Stimulated activated CD4-positive, alpha-beta T cell treated with anti-CD3 and anti-CD28 coated beads, Interleukin-1b, Interleukin-23, amount 100 ng/mL, for 48 hours (primary cell): ENCODE results near the gene TMEM182.

Source experiments
- DNase-seq: peaks from one replicate; pipeline ENCODE4 v3.0.0-alpha.2; 2020

TMEM182 gene

GRCh38 chr2:102768253-102768652 is 6.4 kb downstream of the TMEM182 start:
- no peak for DNase-seq

- no peak for DNase-seq
Observed at GRCh38 chr2:102768892-102769291, 7.1 kb downstream of the TMEM182 start.

GRCh38 chr2:102770506-102770905 is 8.7 kb downstream of the TMEM182 start:
- DNase-seq, result no peak

GRCh38 chr2:102771114-102771513 is 9.3 kb downstream of the TMEM182 start:
- no peak for DNase-seq

GRCh38 chr2:102772659-102773058 is 10.8 kb downstream of the TMEM182 start:
- no peak for DNase-seq

- no peak for DNase-seq
Observed at GRCh38 chr2:102773149-102773705, 11.4 kb downstream of the TMEM182 start.

GRCh38 chr2:102778260-102778659 is 16.4 kb downstream of the TMEM182 start:
- DNase-seq, result no peak

- DNase-seq, result no peak
Observed at GRCh38 chr2:102780467-102780866, 18.6 kb downstream of the TMEM182 start.

GRCh38 chr2:102782187-102782586 is 20.4 kb downstream of the TMEM182 start:
- DNase-seq, result no peak

GRCh38 chr2:102782933-102783332 is 21.1 kb downstream of the TMEM182 start:
- no peak for DNase-seq

GRCh38 chr2:102783506-102784183 is 21.8 kb downstream of the TMEM182 start:
- no peak for DNase-seq

GRCh38 chr2:102784940-102785339 is 23.1 kb downstream of the TMEM182 start:
- no peak for DNase-seq

GRCh38 chr2:102788216-102788884 is 26.5 kb downstream of the TMEM182 start:
- DNase-seq, result no peak

- no peak for DNase-seq
Observed at GRCh38 chr2:102788885-102789260, 27.0 kb downstream of the TMEM182 start.

- DNase-seq, result no peak
Observed at GRCh38 chr2:102789349-102790090, 27.7 kb downstream of the TMEM182 start.

- DNase-seq, result no peak
Observed at GRCh38 chr2:102790091-102790455, 28.2 kb downstream of the TMEM182 start.

- no peak for DNase-seq
Observed at GRCh38 chr2:102792568-102793208, 30.9 kb downstream of the TMEM182 start.

GRCh38 chr2:102795641-102796040 is 33.8 kb downstream of the TMEM182 start:
- DNase-seq, result no peak

- no peak for DNase-seq
Observed at GRCh38 chr2:102796337-102796736, 34.5 kb downstream of the TMEM182 start.

GRCh38 chr2:102797486-102797885 is 35.7 kb downstream of the TMEM182 start:
- DNase-seq, result no peak

- no peak for DNase-seq
Observed at GRCh38 chr2:102798181-102798580, 36.4 kb downstream of the TMEM182 start.

- DNase-seq, result no peak
Observed at GRCh38 chr2:102801098-102801718, 39.4 kb downstream of the TMEM182 start.
